Measurements from ENCODE around the gene SV2B. TPM values are rescaled to one million over a fixed set of nuclear protein-coding genes. Genes with fewer than 3 reads are reported as not detected.

SV2B gene
- total RNA-seq, 1 experiment from 2014 or later = not detected

- Histone ChIP-seq H3K56ac (ENCODE audit: insufficient read length, low read depth, low read length) (no peak overlapping the region), H3K9me3 (ENCODE audit: control insufficient read depth, low read depth, low read length) (no peaks in the 10 kb centered on the region), H4K91ac (ENCODE audit: insufficient read length, low read depth, low read length) (no peak overlapping the region), H2BK120ac (ENCODE audit: low read depth, low read length, poor library complexity, severe bottlenecking) (no peak overlapping the region), H3K4me2 (ENCODE audit: insufficient read depth, insufficient read length, low read length) (no peak overlapping the region), H3K27me3 (ENCODE audit: insufficient read depth, low read length) (no peaks in the 10 kb centered on the region), H4K5ac (ENCODE audit: insufficient read length, low read depth, low read length) (no peak overlapping the region), H3K23ac (ENCODE audit: insufficient read length, low read depth, low read length) (no peak overlapping the region), H2BK12ac (ENCODE audit: insufficient read length, low read depth, low read length) (no peak overlapping the region), H2AFZ (ENCODE audit: low read length) (no peak overlapping the region), H3T11ph (ENCODE audit: low read length) (no peak overlapping the region), H3K14ac (ENCODE audit: insufficient read depth, low read length) (no peak overlapping the region), H2BK15ac (ENCODE audit: low read depth, low read length) (no peak overlapping the region), H3K79me1 (ENCODE audit: insufficient read depth, low read depth, low read length, poor library complexity, severe bottlenecking) (no peaks in the 10 kb centered on the region), H3K79me2 (ENCODE audit: insufficient read depth, low read length) (no peaks in the 10 kb centered on the region), H2BK20ac (ENCODE audit: low read depth, low read length, poor library complexity, severe bottlenecking) (no peak overlapping the region), H3K4me1 (ENCODE audit: insufficient read depth, low read length) (no peaks in the 10 kb centered on the region), H2BK5ac (ENCODE audit: insufficient read length, low read length) (no peak overlapping the region), H3K9ac (ENCODE audit: extremely low read depth, insufficient read length, low read length) (no peak overlapping the region), H3K18ac (ENCODE audit: insufficient read length, low read depth, low read length) (no peak overlapping the region), H4K8ac (replicated peaks; ENCODE audit: insufficient read length, low read depth, low read length) (no peak overlapping the region), H3K27ac (ENCODE audit: insufficient read length, low read depth, low read length) (no peak overlapping the region), H3K4ac (ENCODE audit: low read depth, low read length) (no peak overlapping the region), H3K23me2 (ENCODE audit: insufficient read length, low read depth, low read length, poor library complexity, severe bottlenecking) (no peaks in the 10 kb centered on the region), H4K20me1 (ENCODE audit: control insufficient read depth, insufficient read depth, insufficient read length) (no peaks in the 10 kb centered on the region), H2AK5ac (ENCODE audit: insufficient read length, low read length) (no peak overlapping the region)
- no peaks in the 10 kb centered on the region for H3K27me3 Mint-ChIP-seq (ENCODE audit: low read depth)
- H3K9me3 Mint-ChIP-seq = no peaks in the 10 kb centered on the region
- WGBS (ENCODE audit: extremely low coverage, insufficient read length, low lambda C conversion rate) = no CpG with 5 or more reads among the region's 8 CpGs
- DNase-seq = peak; percentile 48
- TF ChIP-seq CTCF (conservative IDR thresholded peaks at IDR 0.05) = peak; percentile 29; the same call in 1 of the 3 replicates
- no peak overlapping the region for H3K27ac Mint-ChIP-seq
- H3K36me3 Mint-ChIP-seq (ENCODE audit: insufficient read depth in 1 of 3, low read depth in 3 of 3) = no peaks in the 10 kb centered on the region
- no peak overlapping the region for H3K4me3 Mint-ChIP-seq
- peaks cover 0 to 2% of the 10 kb centered on the region in 2 experiments; a peak in 1 of 4 replicates for H3K4me1 Mint-ChIP-seq
These were observed 29.2 kb upstream of the SV2B start for GRCh38 chr15:91070872-91071271.

All from H9 (cell line).